H1 (cell line): ENCODE results near the gene DNAJC17. TPM values are rescaled to one million over a fixed set of nuclear protein-coding genes. Genes with fewer than 3 reads are reported as not detected.

Experiments
- CTCF ChIA-PET: fragments of 300-600 bp; sonication (Branson Sonifier 250); formaldehyde crosslinking; loops from one replicate; lab custom pipeline; 2021; ENCODE audit not compliant: partially characterized antibody; lab: Charles Lee
- POLR2A ChIA-PET: fragments of 300-600 bp; sonication (Branson Sonifier 250); formaldehyde crosslinking; loops from one replicate; lab custom pipeline; 2021; ENCODE audit warnings: inconsistent platforms; ENCODE audit not compliant: partially characterized antibody; lab: Charles Lee
- DNase-seq, 2 experiments: peaks; one replicate each; pipeline versions ENCODE4 v3.0.0 to v3.0.0-alpha.2; 2010 to 2022; ENCODE audit warnings: low spot score in 2 of 2, low read depth in 1 of 2, mixed read lengths in 1 of 2
- FAIRE-seq: peaks from 2 replicates; lab custom pipeline; 2011; peaks lifted over from hg19 to GRCh38; lab: Jason Lieb, UNC
- H2AFZ ChIP-seq: 2 replicates; pipeline ENCODE4 v1.8.1; 2012; ENCODE audit warnings: low read length, inconsistent platforms
- H2AK5ac ChIP-seq: 2 replicates; pipeline ENCODE4 v1.6.1; 2013; ENCODE audit warnings: low read depth, low read length
- H2BK120ac ChIP-seq: replicated peaks from 2 replicates; pipeline ENCODE3; 2013; ENCODE audit warnings: low read depth, low read length, inconsistent platforms
- H2BK12ac ChIP-seq: 2 replicates; pipeline ENCODE4 v1.6.1; 2013; ENCODE audit warnings: low read depth, low read length
- H2BK15ac ChIP-seq: 2 replicates; pipeline ENCODE4 v1.6.1; 2013; ENCODE audit warnings: low read length
- H2BK20ac ChIP-seq: 2 replicates; pipeline ENCODE4 v1.6.1; 2013; ENCODE audit warnings: low read length
- H2BK5ac ChIP-seq: 2 replicates; pipeline ENCODE4 v1.6.1; 2013; ENCODE audit warnings: low read depth, low read length
- H3K14ac ChIP-seq: 2 replicates; pipeline ENCODE4 v1.6.1; 2013; ENCODE audit warnings: inconsistent platforms; ENCODE audit not compliant: insufficient read length
- H3K18ac ChIP-seq: 2 replicates; pipeline ENCODE4 v1.6.1; 2013; ENCODE audit warnings: low read length; ENCODE audit errors: extremely low read depth
- H3K23ac ChIP-seq: 2 replicates; pipeline ENCODE4 v1.6.1; 2013; ENCODE audit warnings: inconsistent platforms; ENCODE audit not compliant: insufficient read length
- H3K23me2 ChIP-seq: 2 replicates; pipeline ENCODE4 v1.6.1; 2013; ENCODE audit warnings: low read depth, low read length
- H3K27ac ChIP-seq: 2 replicates; pipeline ENCODE4 v1.6.1; 2011; ENCODE audit warnings: low read depth, low read length, inconsistent platforms
- H3K27me3 ChIP-seq, 4 experiments: replicated peaks in 1 of 4; 1 replicate in 1 of 4; 2 replicates in 3 of 4; pipeline versions ENCODE4 v1.6.1 to v1.8.1; 2011 to 2013; ENCODE audit warnings: low read length in 3 of 4, mild to moderate bottlenecking in 3 of 4, inconsistent platforms in 2 of 4, mixed read lengths in 2 of 4, moderate library complexity in 1 of 4; ENCODE audit not compliant: control insufficient read depth in 3 of 4, insufficient read depth in 3 of 4; ENCODE audit errors: extremely low read depth in 1 of 4
- H3K36me3 ChIP-seq, 4 experiments: 2 replicates each; pipeline versions ENCODE4 v1.6.1 to v1.8.1; 2011 to 2013; ENCODE audit warnings: mild to moderate bottlenecking in 4 of 4, low read length in 3 of 4, moderate library complexity in 2 of 4, control low read depth in 1 of 4, inconsistent platforms in 1 of 4; ENCODE audit not compliant: insufficient read depth in 4 of 4, control insufficient read depth in 2 of 4
- H3K4ac ChIP-seq: replicated peaks from 2 replicates; pipeline ENCODE3; 2013; ENCODE audit warnings: low read length, low read depth, mixed read lengths, inconsistent platforms; ENCODE audit not compliant: insufficient read length
- H3K4me1 ChIP-seq, 4 experiments: replicated peaks in 1 of 4; 1 replicate in 1 of 4; 2 replicates in 3 of 4; pipeline versions ENCODE4 v1.6.1 to v1.8.1; 2011 to 2013; ENCODE audit warnings: low read length in 3 of 4, inconsistent platforms in 2 of 4, mixed read lengths in 1 of 4; ENCODE audit not compliant: insufficient read depth in 4 of 4, control insufficient read depth in 3 of 4
- H3K4me2 ChIP-seq, 2 experiments: 2 replicates each; pipeline versions ENCODE4 v1.6.1 to v1.8.1; 2011 to 2013; ENCODE audit warnings: low read depth in 2 of 2, low read length in 2 of 2, control low read depth in 1 of 2, inconsistent platforms in 1 of 2, mild to moderate bottlenecking in 1 of 2; ENCODE audit not compliant: insufficient read depth in 1 of 2
- H3K4me3 ChIP-seq, 4 experiments: fragments of 200-600, 300-600 bp in 1 of 4; sonication (generic), shearing (Covaris generic), sonication (Bioruptor Twin) in 1 of 4; 2 replicates each; pipeline versions ENCODE4 v1.5.1 to v1.8.1; 2011 to 2016; ENCODE audit warnings: low read length in 4 of 4, low read depth in 3 of 4, control low read depth in 2 of 4, inconsistent platforms in 2 of 4, mild to moderate bottlenecking in 2 of 4, mixed read lengths in 1 of 4, moderate library complexity in 1 of 4; ENCODE audit not compliant: insufficient read depth in 2 of 4; ENCODE audit errors: extremely low read depth in 1 of 4
- H3K56ac ChIP-seq: replicated peaks from 2 replicates; pipeline ENCODE3; 2013; ENCODE audit warnings: low read depth, mild to moderate bottlenecking, mixed read lengths, low read length, inconsistent platforms; ENCODE audit not compliant: insufficient read length
- H3K79me1 ChIP-seq: 2 replicates; pipeline ENCODE4 v1.6.1; 2013; ENCODE audit warnings: low read depth, low read length, control low read depth
- H3K79me2 ChIP-seq, 2 experiments: 2 replicates each; pipeline versions ENCODE4 v1.6.1 to v1.8.1; 2012 to 2013; ENCODE audit warnings: low read length in 2 of 2, mild to moderate bottlenecking in 2 of 2, inconsistent platforms in 1 of 2; ENCODE audit not compliant: insufficient read depth in 2 of 2, control insufficient read depth in 1 of 2
- H3K9ac ChIP-seq, 4 experiments: replicated peaks in 1 of 4; 1 replicate in 1 of 4; 2 replicates in 3 of 4; pipeline versions ENCODE4 v1.6.1 to v1.8.1; 2011 to 2013; ENCODE audit warnings: low read depth in 3 of 4, low read length in 3 of 4, control low read depth in 2 of 4, mild to moderate bottlenecking in 2 of 4, moderate library complexity in 2 of 4, inconsistent platforms in 1 of 4; ENCODE audit errors: extremely low read depth in 1 of 4
- H3K9me3 ChIP-seq, 2 experiments: 2 replicates each; pipeline versions ENCODE4 v1.6.1 to v1.8.1; 2012 to 2013; ENCODE audit warnings: mild to moderate bottlenecking in 2 of 2, moderate library complexity in 2 of 2, control low read depth in 1 of 2, inconsistent platforms in 1 of 2, low read depth in 1 of 2, low read length in 1 of 2, mixed read lengths in 1 of 2; ENCODE audit not compliant: insufficient read depth in 2 of 2
- H4K20me1 ChIP-seq, 2 experiments: replicated peaks in 1 of 2; 2 replicates each; pipeline versions ENCODE3 to v1.8.1; 2011 to 2013; ENCODE audit warnings: inconsistent platforms in 2 of 2, low read length in 2 of 2, mild to moderate bottlenecking in 1 of 2; ENCODE audit not compliant: insufficient read depth in 2 of 2, control insufficient read depth in 1 of 2
- H4K5ac ChIP-seq: 2 replicates; pipeline ENCODE4 v1.6.1; 2013; ENCODE audit warnings: low read length, low read depth, mixed read lengths, inconsistent platforms; ENCODE audit not compliant: insufficient read length
- H4K8ac ChIP-seq: 2 replicates; pipeline ENCODE4 v1.8.0; 2013; ENCODE audit warnings: mild to moderate bottlenecking, moderate library complexity, low read length, inconsistent platforms; ENCODE audit not compliant: insufficient read depth; ENCODE audit errors: extremely low read depth
- H4K91ac ChIP-seq: replicated peaks from 2 replicates; pipeline ENCODE3; 2013; ENCODE audit warnings: low read length, mixed read lengths, inconsistent platforms; ENCODE audit not compliant: insufficient read length
- CBX8 ChIP-seq: fragments of 300-800, 300-1000 bp; sonication (generic); IDR thresholded peaks from 2 replicates; pipeline ENCODE4 v1.7.1; 2016; ENCODE audit warnings: low read depth, low read length, borderline replicate concordance
- CTBP2 ChIP-seq: IDR thresholded peaks from 2 replicates; pipeline ENCODE4 v1.7.0; 2011; ENCODE audit warnings: borderline replicate concordance, mild to moderate bottlenecking, moderate library complexity, mixed read lengths, low read length; ENCODE audit not compliant: insufficient read depth, insufficient read length
- EZH2 ChIP-seq: fragments of 200-600 bp; sonication (generic); IDR thresholded peaks from 2 replicates; pipeline ENCODE4 v1.7.1; 2012; ENCODE audit warnings: low read depth, mild to moderate bottlenecking, moderate library complexity, low read length, inconsistent platforms; ENCODE audit not compliant: severe bottlenecking
- MAFK ChIP-seq: IDR thresholded peaks from 2 replicates; pipeline ENCODE4 v1.6.1; 2012; ENCODE audit warnings: low read depth, mild to moderate bottlenecking, improper control_type of control experiment, low read length
- SP4 ChIP-seq: IDR thresholded peaks from 2 replicates; pipeline ENCODE4 v1.6.1; 2012; ENCODE audit warnings: low read length, inconsistent platforms
- TAF7 ChIP-seq: optimal IDR thresholded peaks from 2 replicates; pipeline ENCODE3; 2011; ENCODE audit warnings: low read depth, mild to moderate bottlenecking, inconsistent platforms, low read length, moderate library complexity, borderline replicate concordance
- WGBS, 2 experiments: shearing (Covaris generic) in 1 of 2; methylation state at CpG; one replicate each; pipeline versions ENCODE4 v1.1.6 to v1.1.7; 2013 to 2015; ENCODE audit warnings: low lambda C conversion rate in 2 of 2, mixed read lengths in 2 of 2, inconsistent platforms in 1 of 2, low coverage in 1 of 2, missing lambda C conversion rate in 1 of 2; ENCODE audit not compliant: insufficient replicate concordance in 2 of 2, insufficient coverage in 1 of 2, insufficient read length in 1 of 2; ENCODE audit errors: extremely low coverage in 1 of 2, missing lambda C conversion rate in 1 of 2; 5-methylcytosine and 5-hydroxymethylcytosine counted together
- polyA plus RNA-seq, 7 experiments: library from polyadenylated mRNA; depleted of rRNA in 3 of 7; stranded (reverse) in 5 of 7; unstranded in 2 of 7; fragments of >200 nt in 5 of 7; fragments of 200-250 nt in 2 of 7; gene quantifications; 1 replicate in 5 of 7; 2 replicates in 1 of 7; 4 replicates in 1 of 7; pipeline versions ENCODE4 v1.2.1 to v1.2.3, GENCODE V29; 2011 to 2013; ENCODE audit warnings: missing spikeins in 2 of 7, mixed read lengths in 2 of 7
- total RNA-seq: library from RNA; stranded (reverse); fragmentation: NEBNext Ultra II Directional; extraction: Animal tissue kit (Norgen Biotek cat#: 25700); gene quantifications from 2 replicates; pipeline ENCODE4 v1.2.1, GENCODE V29; 2021

DNAJC17 gene
- total and polyA plus RNA-seq, 2 of the 8 experiments (the other 6 are each of a cell fraction or from before 2014, with no cell fraction given): 39.5 to 45.4 TPM

DNA sequence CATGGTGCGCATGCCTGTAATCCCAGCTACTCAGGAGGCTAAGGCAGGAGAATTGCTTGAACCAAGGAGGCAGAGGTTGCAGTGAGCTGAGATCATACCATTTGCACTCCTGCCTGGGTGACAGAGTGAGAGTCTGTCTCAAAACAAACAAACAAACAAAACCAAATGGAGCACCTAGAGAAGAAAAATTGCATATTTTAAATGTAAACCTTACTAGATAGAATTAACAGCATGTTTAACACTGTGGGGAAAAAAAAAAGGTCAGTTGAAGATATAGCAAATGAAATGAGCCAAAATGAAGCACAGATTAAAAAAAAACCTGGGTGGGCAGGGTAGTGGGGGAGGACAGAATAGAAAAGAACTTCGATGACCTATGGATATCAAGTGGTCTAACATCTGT lies 13.9 kb upstream of the DNAJC17 start:
- Histone ChIP-seq H4K8ac (no peak overlapping the region), H3K4me2 (no peak overlapping the region), H2BK15ac (no peak overlapping the region), H2BK12ac (no peak overlapping the region), H2AK5ac (no peak overlapping the region), H3K23me2 (no peaks in the 10 kb centered on the region), H2BK120ac (no peak overlapping the region), H4K20me1 (no peaks in the 10 kb centered on the region), H3K18ac (no peak overlapping the region), H2AFZ (no peak overlapping the region), H3K79me1 (no peaks in the 10 kb centered on the region), H3K56ac (no peak overlapping the region), H3K14ac (no peak overlapping the region), H3K36me3 (no peaks in the 10 kb centered on the region), H3K9ac (no peak overlapping the region), H3K4me1 (no peaks in the 10 kb centered on the region), H2BK20ac (no peak overlapping the region), H4K5ac (no peak overlapping the region), H3K9me3 (no peaks in the 10 kb centered on the region), H3K27ac (no peak overlapping the region), H3K27me3 (no peaks in the 10 kb centered on the region), H4K91ac (no peak overlapping the region), H2BK5ac (no peak overlapping the region), H3K23ac (no peak overlapping the region), H3K79me2 (no peaks in the 10 kb centered on the region), H3K4me3 (no peak overlapping the region), H3K4ac (no peak overlapping the region)
- ChIA-PET CTCF (no interaction called here), POLR2A (no interaction called here)
- FAIRE-seq: no peak
- DNase-seq: no peak
- 88% methylated on average over 2 of the region's 2 CpGs; no CpG with 5 or more reads in 1 of the 2 experiments for WGBS, 2 experiments
- no peak for TF ChIP-seq CBX8
- TF ChIP-seq TAF7: no peak
- no peak for TF ChIP-seq EZH2
- no peak for TF ChIP-seq SP4
- TF ChIP-seq MAFK: no peak
- no peak for TF ChIP-seq CTBP2
